NOMO-1 treated with dmso at 0.1 percent for 144 hours (cell line): ENCODE data around the gene ARTN.
A peak's percentile ranks its signal among the peaks of the same experiment; 100 is the strongest.

Experiments used
- DNase-seq: peaks from one replicate; lab custom pipeline; 2025; ENCODE audit not compliant: unreplicated experiment; lab: John Stamatoyannopoulos, UW

ARTN gene

DNA sequence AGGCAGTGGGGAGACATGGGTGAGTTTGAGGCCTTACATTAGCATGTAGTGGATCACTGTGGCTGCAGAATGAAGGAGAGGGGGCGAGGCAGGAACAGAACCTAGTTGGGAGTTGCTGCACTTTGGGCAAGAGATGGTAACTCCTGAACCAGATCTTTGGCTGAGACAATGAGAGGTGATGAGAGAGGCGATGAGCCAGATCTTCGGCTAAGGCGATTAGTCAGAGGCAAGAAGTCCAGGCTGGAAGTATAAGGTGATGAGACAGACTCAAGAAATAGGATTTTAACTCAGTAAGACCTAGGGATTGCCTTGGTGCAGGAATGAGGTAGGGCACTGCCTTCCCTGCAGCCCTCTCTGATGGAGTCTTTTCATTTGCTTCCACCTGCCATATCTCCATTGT lies 9.1 kb upstream of the ARTN start:
- DNase-seq = no peak

- no peak for DNase-seq
Observed at GRCh38 chr1:43925846-43926245, 7.8 kb upstream of the ARTN start.

- DNase-seq = no peak
Observed at GRCh38 chr1:43930168-43930948, 3.2 kb upstream of the ARTN start.

DNA sequence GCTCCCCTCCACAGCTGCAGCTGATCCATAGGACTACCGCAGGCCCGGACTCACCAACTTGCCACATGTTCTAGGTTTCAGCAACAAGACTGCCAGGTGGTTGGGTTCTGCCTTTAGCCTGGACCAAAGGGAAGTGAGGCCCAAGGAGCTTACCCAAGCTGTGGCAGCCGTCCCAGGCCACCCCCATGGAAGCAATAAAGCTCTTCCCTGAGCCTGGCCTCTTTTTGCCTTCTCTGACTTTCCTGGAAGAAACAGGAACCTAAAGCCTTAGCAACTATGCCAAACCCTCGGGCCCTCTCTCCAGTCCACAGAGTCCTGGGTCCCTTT lies 2.7 kb upstream of the ARTN start:
- DNase-seq = no peak

DNA sequence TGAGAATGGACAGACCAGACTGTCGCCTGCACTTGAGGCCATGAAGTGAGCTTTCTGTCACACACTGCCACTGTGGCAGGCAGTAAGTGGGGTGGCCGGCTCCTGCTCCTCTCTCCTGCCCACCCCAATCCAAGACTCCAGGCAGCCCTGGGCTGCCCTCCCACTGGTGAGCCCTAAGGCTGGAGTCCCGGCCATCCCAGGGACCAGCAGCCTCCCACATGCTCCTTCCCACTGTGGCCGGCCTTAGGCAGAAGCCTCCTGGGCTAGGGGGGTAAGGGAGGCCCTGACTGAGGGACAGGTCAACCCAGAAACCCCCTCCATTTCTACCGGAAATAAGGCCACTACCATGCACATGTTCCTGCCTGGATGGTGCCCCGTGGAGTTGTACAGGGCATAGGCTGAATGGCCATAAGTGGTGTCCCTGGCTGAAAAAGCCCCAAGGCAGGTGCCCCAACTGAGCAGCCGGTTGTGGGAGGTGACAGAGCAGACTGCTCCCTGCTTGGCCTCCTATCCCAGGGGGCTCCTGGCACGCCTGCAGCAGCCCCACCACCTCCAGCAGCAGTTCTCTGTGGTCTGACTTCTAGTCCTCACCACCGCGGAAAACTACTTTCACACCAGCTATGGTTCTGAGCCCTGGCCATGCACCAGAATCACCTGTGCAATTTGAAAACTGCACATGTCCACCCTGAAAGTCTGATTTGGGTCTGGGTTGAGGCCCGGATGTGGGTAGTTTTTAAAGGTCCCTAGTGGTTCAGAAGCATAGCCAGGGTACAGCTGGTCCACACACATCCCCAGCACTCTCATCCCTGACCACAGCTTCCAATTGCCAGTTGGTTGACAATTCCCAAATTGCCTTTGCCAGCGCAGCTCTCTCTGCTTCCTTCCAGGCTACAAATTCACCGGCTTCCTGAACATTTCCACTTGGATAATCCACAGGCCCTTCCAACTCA lies 1.6 kb upstream of the ARTN start:
- DNase-seq = no peak

- DNase-seq = no peak
Observed at GRCh38 chr1:43932786-43933385, 715 bp upstream of the ARTN start.

- peak; percentile 35 for DNase-seq
Observed at GRCh38 chr1:43934101-43934985, 742 bp downstream of the ARTN start.

DNA sequence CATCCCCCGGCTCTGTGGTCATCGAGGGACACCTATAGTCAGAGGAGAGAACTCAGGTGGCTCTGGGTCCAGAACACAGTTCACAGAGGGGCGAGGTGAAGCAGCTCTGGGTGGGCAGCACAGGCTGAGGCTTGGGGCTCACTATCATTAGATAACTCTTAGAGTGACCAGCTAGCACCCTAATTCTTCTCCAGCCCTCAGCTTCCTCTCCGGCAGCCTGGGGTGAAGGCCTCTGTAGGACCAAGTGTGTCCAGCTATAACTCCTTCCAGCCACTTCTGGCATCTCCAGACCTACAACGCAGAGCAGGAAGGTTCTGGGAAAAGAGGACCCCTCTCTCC lies 1.4 kb downstream of the ARTN start:
- no peak for DNase-seq

DNA sequence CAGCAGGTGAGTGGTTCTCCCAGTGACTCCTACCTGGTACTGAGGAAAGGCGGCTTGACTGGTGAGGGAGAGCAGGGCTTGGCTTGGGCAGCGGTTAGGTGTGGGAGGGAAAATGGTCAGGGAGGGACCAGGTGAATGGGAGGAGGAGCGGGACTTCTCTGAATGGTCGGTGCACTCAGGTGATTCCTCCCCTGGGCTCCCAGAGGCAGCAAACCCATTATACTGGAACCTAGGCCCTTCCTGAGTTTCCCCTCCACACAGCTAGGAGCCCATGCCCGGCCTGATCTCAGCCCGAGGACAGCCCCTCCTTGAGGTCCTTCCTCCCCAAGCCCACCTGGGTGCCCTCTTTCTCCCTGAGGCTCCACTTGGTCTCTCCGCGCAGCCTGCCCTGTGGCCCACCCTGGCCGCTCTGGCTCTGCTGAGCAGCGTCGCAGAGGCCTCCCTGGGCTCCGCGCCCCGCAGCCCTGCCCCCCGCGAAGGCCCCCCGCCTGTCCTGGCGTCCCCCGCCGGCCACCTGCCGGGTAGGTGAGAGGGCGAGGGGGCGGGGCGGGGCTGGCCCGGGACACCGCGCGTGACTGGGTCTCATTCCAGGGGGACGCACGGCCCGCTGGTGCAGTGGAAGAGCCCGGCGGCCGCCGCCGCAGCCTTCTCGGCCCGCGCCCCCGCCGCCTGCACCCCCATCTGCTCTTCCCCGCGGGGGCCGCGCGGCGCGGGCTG lies 2.3 kb downstream of the ARTN start:
- no peak for DNase-seq

GRCh38 chr1:43936431-43937151 lies 3.0 kb downstream of the ARTN start:
- DNase-seq = no peak

- no peak for DNase-seq
Observed at GRCh38 chr1:43937179-43937865, 3.7 kb downstream of the ARTN start.

GRCh38 chr1:43938383-43938782 lies 4.8 kb downstream of the ARTN start:
- no peak for DNase-seq

DNA sequence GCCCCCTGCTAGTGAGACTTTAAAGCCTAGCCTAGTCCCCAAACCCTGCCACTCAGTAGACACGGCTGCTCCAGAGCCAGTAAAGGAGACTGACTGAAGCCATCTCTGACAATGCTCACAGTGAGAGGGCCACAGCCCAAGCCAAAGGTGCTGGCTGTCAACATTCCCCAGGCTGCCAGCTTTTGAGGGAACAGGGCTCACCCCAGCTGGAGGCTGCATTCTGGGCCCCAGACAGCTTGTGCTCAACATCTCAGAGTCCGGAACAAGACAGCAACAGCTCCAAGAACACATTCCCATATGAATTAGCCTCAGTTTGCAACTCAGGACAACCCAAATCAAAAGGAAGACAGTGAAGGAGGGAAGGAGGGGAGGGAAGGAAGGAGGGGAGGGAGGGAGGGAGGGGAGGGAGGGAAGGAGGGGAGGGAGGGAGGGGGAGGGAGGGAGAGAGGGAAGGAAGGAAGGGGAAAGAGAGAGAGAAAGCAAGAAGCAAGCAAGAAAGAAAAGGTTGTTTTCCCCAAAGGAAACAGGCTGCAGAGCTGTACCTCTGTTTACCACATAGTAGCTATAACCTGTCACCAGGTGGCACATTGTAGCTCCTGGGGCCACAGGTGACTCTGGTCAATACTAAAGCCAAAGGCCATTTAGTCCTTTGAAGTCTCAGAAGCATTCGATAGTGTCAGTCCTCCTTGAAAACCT lies 5.4 kb downstream of the ARTN start:
- DNase-seq = no peak

DNA sequence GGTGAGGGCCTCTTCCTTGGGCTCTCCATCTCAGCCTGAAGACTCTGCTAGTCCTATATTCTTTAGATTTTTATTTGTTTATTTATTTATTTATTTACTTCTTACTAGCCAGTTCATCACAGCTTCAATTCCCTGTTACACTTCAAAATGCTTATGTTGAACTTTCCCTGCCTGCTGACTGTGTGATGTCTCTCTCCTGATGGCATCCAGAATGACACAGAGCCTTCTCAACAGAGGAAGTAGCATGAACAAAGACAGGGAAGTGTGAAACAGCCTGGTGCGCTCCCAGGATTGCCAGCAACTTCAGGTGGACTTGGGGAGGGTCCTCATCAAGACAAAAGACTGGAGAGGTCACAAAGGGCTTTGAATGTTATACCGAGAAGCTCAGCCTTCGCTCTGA lies 8.8 kb downstream of the ARTN start:
- no peak for DNase-seq

DNA sequence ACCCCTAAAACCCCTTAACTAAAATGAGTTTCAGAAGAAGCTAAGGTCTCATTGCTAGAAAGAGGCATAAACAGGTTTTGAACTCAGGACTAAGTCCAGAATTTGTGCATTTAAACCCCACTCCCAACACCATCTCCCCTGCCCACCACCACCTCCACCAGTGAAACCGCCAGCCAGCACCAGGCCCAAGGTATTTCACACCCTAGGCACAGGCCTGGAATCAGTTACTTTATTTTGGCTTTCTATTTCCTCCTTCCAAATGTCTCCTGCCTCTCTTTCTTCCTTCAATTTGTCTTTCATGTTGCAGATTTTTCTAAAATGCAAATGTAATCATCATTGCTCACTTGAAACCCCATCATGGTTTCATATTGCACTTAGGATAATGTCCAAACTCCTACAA lies 11.3 kb downstream of the ARTN start:
- no peak for DNase-seq

DNA sequence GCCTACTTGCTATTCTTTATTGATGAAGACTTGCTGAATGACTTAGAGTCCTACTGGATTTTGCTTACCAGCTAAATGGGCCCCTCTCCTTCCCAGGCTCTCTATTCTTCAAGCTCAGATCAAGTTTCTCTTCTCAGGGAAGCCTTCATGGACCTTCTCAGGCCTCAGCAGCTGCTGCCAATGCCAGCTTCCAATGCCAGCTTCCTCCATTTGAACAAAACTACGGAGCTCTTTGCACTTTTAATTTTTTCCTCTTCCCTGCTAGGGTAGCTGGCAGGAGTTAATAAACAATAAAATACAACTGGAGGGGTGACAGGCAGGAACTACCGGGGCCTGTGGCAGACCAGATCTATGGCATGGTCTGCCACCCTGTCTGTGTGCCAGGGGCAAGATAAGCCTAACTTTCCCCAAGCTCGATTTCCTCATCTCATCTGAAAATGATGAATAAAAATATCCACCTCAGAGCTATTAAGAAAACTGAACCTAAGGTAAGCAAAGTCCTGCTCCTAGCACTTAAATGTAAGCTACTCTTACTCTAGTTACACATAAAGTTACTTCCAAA lies 12.2 kb downstream of the ARTN start:
- no peak for DNase-seq

DNA sequence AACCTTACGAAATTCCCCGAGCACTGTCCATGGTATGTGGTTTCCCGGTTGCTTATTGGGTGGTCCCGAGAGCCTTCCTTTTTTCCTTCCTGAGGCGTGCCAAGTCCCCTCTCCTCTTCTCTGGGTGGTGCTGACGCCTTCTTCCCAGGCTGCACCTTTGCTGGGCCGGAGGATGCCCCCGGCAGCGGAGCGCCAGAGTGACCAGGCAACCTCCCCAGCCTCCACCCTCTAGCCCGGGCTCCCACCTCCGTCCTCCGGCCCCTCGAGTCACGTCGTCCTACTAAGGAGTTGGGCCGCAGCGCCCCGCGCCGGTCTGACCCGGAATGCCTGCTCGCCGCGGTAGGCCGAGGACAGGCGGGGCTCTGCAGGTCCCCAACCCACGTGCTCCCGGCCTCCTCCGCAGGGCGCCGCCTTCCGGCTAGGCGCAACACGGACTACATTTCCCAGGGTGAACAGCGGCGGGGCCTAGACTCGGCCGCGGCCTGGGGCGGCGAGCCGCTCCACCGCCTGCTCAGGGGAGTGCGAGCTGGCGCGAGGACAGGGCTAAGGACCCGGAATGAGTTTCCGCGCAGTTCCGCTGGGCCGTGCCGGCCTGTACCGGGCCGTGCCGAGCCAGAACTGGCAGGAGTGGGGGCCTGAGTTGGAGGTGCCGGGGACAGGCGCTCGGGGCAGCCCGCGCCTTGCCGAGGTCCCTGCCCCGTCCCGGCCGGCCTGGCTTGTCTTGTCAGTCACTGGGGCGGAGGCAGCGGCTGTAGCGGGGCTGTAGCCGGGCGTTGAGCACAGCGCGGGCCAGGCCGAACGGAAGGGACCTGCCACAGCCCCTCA lies 12.8 kb downstream of the ARTN start, which contains the start of gene IPO13:
Gene IPO13 (plus strand): TSS at position 715 of the 825 bp plus-strand sequence. CDS start 651 bp downstream, outside the sequence.
- DNase-seq = peak; percentile 98
